Heart left ventricle (tissue), 16 donors: ENCODE data around the gene SRPRA. TPM values are rescaled to one million over a fixed set of nuclear protein-coding genes. Genes with fewer than 3 reads are reported as not detected.

Source experiments
- ATAC-seq, 4 donors: fragments of 200-7000 bp; cut with Tn5 transposase; one replicate each; pipeline ENCODE4 v1.9.1; 2020 to 2022; ENCODE audit warnings: moderate library complexity in 4 of 4, mild to moderate bottlenecking in 3 of 4, moderate number of reproducible peaks in 1 of 4
- DNase-seq, 5 donors: peaks; one replicate each; pipeline ENCODE4 v3.0.0-alpha.2; 2020
- H3K27ac ChIP-seq, 12 donors: fragments of 200-600 bp; sonication (generic) in 4 of 12; one replicate each; pipeline versions ENCODE4 v1.5.0 to v1.8.0; 2016 to 2022; ENCODE audit warnings: mild to moderate bottlenecking in 2 of 12
- H3K27me3 ChIP-seq, 9 donors: fragments of 200-600 bp; sonication (generic) in 2 of 9; one replicate each; pipeline versions ENCODE4 v1.5.1 to v1.8.0; 2016 to 2022; ENCODE audit warnings: mild to moderate bottlenecking in 3 of 9
- H3K36me3 ChIP-seq, 9 donors: fragments of 200-600 bp; sonication (generic) in 2 of 9; one replicate each; pipeline versions ENCODE4 v1.5.0 to v1.8.0; 2018 to 2022; ENCODE audit warnings: mild to moderate bottlenecking in 2 of 9
- H3K4me1 ChIP-seq, 12 donors: fragments of 200-600 bp; sonication (generic) in 4 of 12; one replicate each; pipeline versions ENCODE4 v1.5.0 to v1.8.0; 2016 to 2022; ENCODE audit warnings: mild to moderate bottlenecking in 3 of 12
- H3K4me3 ChIP-seq, 12 donors: fragments of 200-600 bp; sonication (generic) in 4 of 12; one replicate each; pipeline versions ENCODE4 v1.5.0 to v1.8.0; 2017 to 2022; ENCODE audit warnings: mild to moderate bottlenecking in 9 of 12, moderate library complexity in 4 of 12
- H3K9me3 ChIP-seq, 12 donors: fragments of 200-600 bp; sonication (generic) in 4 of 12; one replicate each; pipeline versions ENCODE4 v1.5.0 to v1.8.0; 2016 to 2022; ENCODE audit warnings: mild to moderate bottlenecking in 1 of 12
- POLR2A ChIP-seq, 2 donors: fragments of 450-650 bp; IDR thresholded peaks; one replicate each; pipeline ENCODE4 v1.6.1; 2017; ENCODE audit warnings: antibody characterized with exemption in 2 of 2, mild to moderate bottlenecking in 2 of 2, moderate library complexity in 2 of 2
- WGBS, 4 donors: extraction: QIAGEN DNeasy Blood & Tissue Kit in 2 of 4; methylation state at CpG; one replicate each; pipeline versions ENCODE4 v1.1.5 to v1.1.7; 2013 to 2018; 5-methylcytosine and 5-hydroxymethylcytosine counted together
- intact Hi-C, 10 donors: fragments of 100-400 bp; cut with DNase I; formaldehyde crosslinking; loops; one replicate each; pipeline versions ENCODE4 v1.11.1 to v1.14.2; 2022
- polyA plus RNA-seq, 2 donors: library from polyadenylated mRNA; stranded (reverse); fragments of 200-250 nt; gene quantifications; one replicate each; pipeline ENCODE4 v1.2.3, GENCODE V29; 2013
- total RNA-seq, 9 donors: library from RNA; depleted of rRNA in 2 of 9; stranded (reverse); fragments of >200 nt in 2 of 9; fragmentation: NEBNext Ultra II Directional in 3 of 9; extraction: Animal tissue kit (Norgen Biotek cat#: 25700) in 3 of 9; gene quantifications; one replicate each; pipeline versions ENCODE4 v1.1.0 to v1.2.4, GENCODE V29; 2016 to 2023
- TF ChIP-seq, protein P1 (sequence below), 12 donors: fragments of 200-600 bp; sonication (generic) in 4 of 12; IDR thresholded peaks; one replicate each; pipeline versions ENCODE4 v1.5.0 to v1.8.0; 2018 to 2022; ENCODE audit warnings: antibody characterized with exemption in 12 of 12, mild to moderate bottlenecking in 5 of 12
- donor health status: ischemic (EF 13 %, LVEDD 7.1; RV severe dilation, severe dysfunction).
- donor health status: healthy with polysubstance abuse.
- donor health status: DM: no; HTN: yes; CAD: no.
- donor health status: DM: no; HTN: no; CAD: no.
- donor health status: ischemic (EF 25% LVEDD 6.9; RV normal size, moderate dysfunction).
- donor health status: ischemic (EF 25% LVEDD 5.7; RV mildly dilated, moderate dysfunction).
- donor health status: healthy.
- donor health status: DM: yes; HTN: yes; CAD: no.
- donor health status: ischemic (EF 35%, LVEDD 5.7; RV mildly dilated, moderate dysfunction).
- donor health status: nonischemic (EF 11% LVEDD 7.7; RV severe dilation, severe dysfunction).
- donor health status: DM: yes; HTN: yes; CAD: no.
- donor health status: PGD.
- donor health status: ischemic (EF 29% LVEDD 5.4; RV normal size, mild dysfunction).
- donor health status: nonischemic (EF 23%, LVEDD 6.1; RV moderate dilation, normal function).

SRPRA gene
- total and polyA plus RNA-seq, 11 donors = 38.4 to 99.3 (median 79.3) TPM

DNA sequence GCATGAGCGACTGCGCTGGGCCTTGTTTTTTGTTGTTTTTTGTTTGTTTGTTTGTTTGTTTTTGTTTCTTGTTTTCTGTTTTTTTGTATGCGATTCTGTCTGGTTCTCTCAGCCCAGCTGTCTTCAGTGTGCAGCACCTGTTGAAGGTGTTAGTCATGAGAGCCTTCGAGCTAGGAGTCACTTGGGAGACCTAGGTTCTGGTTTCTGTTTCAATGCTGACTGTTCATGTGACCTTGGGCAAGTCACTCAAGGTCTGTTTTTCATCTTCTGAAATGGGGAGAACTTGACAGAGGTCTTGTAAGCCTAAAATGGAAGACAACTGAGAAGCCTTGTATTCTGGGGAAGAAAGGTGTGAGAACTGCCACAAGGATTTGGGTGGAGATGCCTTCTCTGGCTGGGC is 37.0 kb upstream of the SRPRA start:
- intact Hi-C loops = loop anchor here in 2 of 10 donors (5.0 to 10.0 kb wide), 2 partner anchors 687 to 1039 kb away; no protein-coding TSS in a partner anchor
- no peak overlapping the region for H3K4me3 ChIP-seq
- H3K27me3 ChIP-seq = no peaks in the 10 kb centered on the region
- H3K36me3 ChIP-seq = peaks cover 0 to 29% (median 14%) of the 10 kb centered on the region in 9 donors
- 86 to 92% (median 88%) methylated on average over 4 of the region's 4 CpGs for WGBS, 4 donors
- DNase-seq = no peak
- H3K9me3 ChIP-seq = no peaks in the 10 kb centered on the region
- no peak for TF ChIP-seq POLR2A (IDR thresholded peaks at IDR 0.05)
- TF ChIP-seq, protein P1, sequence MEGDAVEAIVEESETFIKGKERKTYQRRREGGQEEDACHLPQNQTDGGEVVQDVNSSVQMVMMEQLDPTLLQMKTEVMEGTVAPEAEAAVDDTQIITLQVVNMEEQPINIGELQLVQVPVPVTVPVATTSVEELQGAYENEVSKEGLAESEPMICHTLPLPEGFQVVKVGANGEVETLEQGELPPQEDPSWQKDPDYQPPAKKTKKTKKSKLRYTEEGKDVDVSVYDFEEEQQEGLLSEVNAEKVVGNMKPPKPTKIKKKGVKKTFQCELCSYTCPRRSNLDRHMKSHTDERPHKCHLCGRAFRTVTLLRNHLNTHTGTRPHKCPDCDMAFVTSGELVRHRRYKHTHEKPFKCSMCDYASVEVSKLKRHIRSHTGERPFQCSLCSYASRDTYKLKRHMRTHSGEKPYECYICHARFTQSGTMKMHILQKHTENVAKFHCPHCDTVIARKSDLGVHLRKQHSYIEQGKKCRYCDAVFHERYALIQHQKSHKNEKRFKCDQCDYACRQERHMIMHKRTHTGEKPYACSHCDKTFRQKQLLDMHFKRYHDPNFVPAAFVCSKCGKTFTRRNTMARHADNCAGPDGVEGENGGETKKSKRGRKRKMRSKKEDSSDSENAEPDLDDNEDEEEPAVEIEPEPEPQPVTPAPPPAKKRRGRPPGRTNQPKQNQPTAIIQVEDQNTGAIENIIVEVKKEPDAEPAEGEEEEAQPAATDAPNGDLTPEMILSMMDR (IDR thresholded peaks at IDR 0.05) = no peak
- no peak overlapping the region for H3K27ac ChIP-seq
- ATAC-seq = no peak
- H3K4me1 ChIP-seq = peaks cover 0 to 29% (median 14%) of the 10 kb centered on the region in 12 donors

DNA sequence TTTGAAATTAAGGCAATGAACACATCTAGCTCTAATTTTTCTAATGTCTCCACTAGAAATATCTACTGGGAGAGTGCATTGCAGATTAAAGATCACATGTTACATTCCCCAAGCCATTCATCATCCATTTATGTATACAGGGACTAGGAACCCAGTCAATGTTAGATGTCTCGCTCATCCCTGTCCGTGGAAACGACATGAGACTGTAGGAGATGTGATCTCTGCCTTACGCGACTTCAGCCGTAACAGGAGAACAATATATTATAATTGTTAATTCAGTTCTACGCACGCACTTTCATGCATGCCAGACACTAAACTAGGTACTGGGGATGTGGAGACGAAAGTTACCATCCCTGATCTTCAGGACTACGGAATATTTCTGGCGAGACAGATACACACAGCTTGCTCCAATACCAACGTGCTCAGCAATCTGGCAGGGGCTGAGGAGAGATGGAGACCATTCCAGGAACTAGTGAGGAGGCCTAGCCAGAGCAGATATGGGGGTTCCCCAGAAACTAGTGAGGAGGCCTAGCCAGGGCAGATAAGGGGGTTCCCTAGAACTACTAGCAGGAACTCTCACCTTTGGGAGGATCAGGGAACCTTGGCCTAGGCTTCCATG is 35.9 kb upstream of the SRPRA start:
- Histone ChIP-seq H3K27me3 (no peaks in the 10 kb centered on the region), H3K4me1 (peaks cover 0 to 26% (median 12%) of the 10 kb centered on the region in 12 donors), H3K36me3 (peaks cover 0 to 28% (median 18%) of the 10 kb centered on the region in 9 donors), H3K9me3 (no peaks in the 10 kb centered on the region), H3K27ac (peak overlapping the region in 11 of 12 donors; percentile 76 to 95 (median 90)), H3K4me3 (peak overlapping the region; percentile 52 to 80 (median 69))
- no peak for TF ChIP-seq POLR2A (IDR thresholded peaks at IDR 0.05)
- TF ChIP-seq, protein P1 (IDR thresholded peaks at IDR 0.05) = no peak
- ATAC-seq (peak in 1 of 4 donors; percentile 6), DNase-seq (no peak)
- intact Hi-C loops = loop anchor here in 2 of 10 donors (5.0 to 10.0 kb wide), 2 partner anchors 688 to 1040 kb away; no protein-coding TSS in a partner anchor
- WGBS, 4 donors = 37 to 51% (median 42%) methylated on average over 12 of the region's 12 CpGs

DNA sequence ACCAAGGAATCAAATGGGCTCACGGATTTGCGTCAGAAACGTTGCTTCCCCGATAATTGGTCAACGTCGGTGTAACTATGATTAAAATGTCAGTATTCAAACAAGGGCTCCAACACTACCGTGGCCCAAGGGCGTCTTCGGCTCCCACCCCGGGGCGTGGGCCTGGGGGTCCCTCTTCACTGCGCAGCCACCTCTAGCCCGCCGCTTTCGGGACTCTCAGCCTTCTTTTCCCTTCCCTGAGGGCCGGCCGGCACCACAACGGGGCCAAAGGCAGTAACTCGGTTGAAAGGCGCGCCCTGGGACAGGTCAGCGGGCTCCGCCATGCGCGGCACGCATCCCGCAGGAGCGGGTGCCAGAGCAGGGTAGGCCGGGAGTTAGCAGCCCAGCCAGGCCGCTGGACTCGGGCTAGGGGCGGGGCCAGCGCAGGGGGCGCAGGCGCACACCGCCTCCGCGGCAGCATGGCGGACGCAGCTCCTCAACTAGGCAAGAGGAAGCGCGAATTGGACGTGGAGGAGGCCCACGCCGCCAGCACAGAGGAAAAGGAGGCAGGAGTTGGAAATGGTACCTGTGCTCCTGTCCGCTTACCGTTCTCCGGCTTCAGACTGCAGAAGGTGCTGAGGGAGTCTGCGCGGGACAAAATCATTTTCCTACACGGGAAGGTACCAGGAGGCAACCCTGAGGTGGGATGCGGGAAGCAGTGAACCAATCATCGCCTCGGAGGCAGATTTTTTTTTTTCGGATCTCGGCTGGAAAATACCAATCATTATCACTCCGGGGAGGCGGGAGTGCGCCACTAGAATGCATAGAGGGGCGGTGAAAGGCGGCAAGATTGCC is 35.1 kb upstream of the SRPRA start, which contains the start of gene DCPS:
Gene DCPS (plus strand): TSS at position 438 of the 834 bp plus-strand sequence. CDS start 21 bp downstream, at position 459.
- peak within 1 kb of the TSS; percentile 52 to 80 (median 69) for H3K4me3 ChIP-seq
- intact Hi-C loops = loop anchor here in 1 of 10 donors (10.0 kb wide), 1 partner anchor 1041 kb away; no protein-coding TSS in a partner anchor
- peak within 1 kb of the TSS; percentile 52 to 95 (median 88) for H3K27ac ChIP-seq
- H3K36me3 ChIP-seq = peaks cover 0 to 30% (median 18%) of the 10 kb centered on the region in 9 donors
- H3K4me1 ChIP-seq = peaks cover 0 to 26% (median 12%) of the 10 kb centered on the region in 12 donors
- 1 to 3% (median 2%) methylated on average over 40 to 61 of the region's 61 CpGs for WGBS, 4 donors
- H3K27me3 ChIP-seq = no peaks in the 10 kb centered on the region
- TF ChIP-seq, protein P1 (IDR thresholded peaks at IDR 0.05) = no peak
- peak in 1 of 2 donors; percentile 68 for TF ChIP-seq POLR2A (IDR thresholded peaks at IDR 0.05)
- ATAC-seq (peak; percentile 96 to 100 (median 99)), DNase-seq (peak; percentile 90 to 94 (median 93))
- no peaks in the 10 kb centered on the region for H3K9me3 ChIP-seq

DNA sequence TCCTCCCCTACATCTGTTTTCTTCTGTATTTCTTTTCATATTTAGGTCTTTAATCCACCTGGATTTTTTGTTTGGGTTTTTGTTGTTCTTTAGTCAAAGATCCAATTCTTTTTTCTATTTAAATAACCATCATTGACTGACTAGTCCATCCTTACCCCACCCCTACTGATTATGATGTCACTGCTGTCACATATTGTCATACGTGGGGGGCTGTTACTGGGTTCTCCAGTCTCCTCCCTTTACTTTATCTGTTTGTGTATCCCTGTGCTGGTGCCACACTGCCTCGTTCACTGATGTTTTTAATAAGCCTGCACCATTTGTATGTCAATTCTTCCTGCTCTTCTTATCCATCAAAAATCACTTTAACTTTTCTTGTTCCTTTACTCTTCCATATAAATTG is 28.3 kb upstream of the SRPRA start:
- Histone ChIP-seq H3K9me3 (no peaks in the 10 kb centered on the region), H3K36me3 (peaks cover 0 to 64% (median 46%) of the 10 kb centered on the region in 9 donors), H3K27me3 (no peaks in the 10 kb centered on the region), H3K4me3 (no peak overlapping the region), H3K27ac (no peak overlapping the region), H3K4me1 (no peaks in the 10 kb centered on the region)
- 52 to 80% (median 67%) methylated on average over 2 of the region's 2 CpGs for WGBS, 4 donors
- no peak for ATAC-seq
- intact Hi-C loops = no loop called here
- DNase-seq = no peak
- TF ChIP-seq, protein P1 (IDR thresholded peaks at IDR 0.05) = no peak
- no peak for TF ChIP-seq POLR2A (IDR thresholded peaks at IDR 0.05)
